Uterus (tissue), 2 donors: ENCODE data around the gene TAOK3.

ENCODE experiments used
- POLR2A ChIP-seq, 2 donors: fragments of 450-650 bp; IDR thresholded peaks; one replicate each; pipeline ENCODE4 v1.6.1; 2016; ENCODE audit warnings: antibody characterized with exemption in 2 of 2, mild to moderate bottlenecking in 1 of 2, moderate library complexity in 1 of 2
- TF ChIP-seq, protein P1 (sequence below), 4 experiments: fragments of 200-600 bp in 2 of 4; fragments of 450-650 bp in 2 of 4; sonication (generic) in 2 of 4; IDR thresholded peaks; one replicate each; pipeline ENCODE4 v1.5.1; 2016 to 2019; ENCODE audit warnings: antibody characterized with exemption in 4 of 4, mild to moderate bottlenecking in 2 of 4, moderate library complexity in 1 of 4

- TF ChIP-seq, protein P1, sequence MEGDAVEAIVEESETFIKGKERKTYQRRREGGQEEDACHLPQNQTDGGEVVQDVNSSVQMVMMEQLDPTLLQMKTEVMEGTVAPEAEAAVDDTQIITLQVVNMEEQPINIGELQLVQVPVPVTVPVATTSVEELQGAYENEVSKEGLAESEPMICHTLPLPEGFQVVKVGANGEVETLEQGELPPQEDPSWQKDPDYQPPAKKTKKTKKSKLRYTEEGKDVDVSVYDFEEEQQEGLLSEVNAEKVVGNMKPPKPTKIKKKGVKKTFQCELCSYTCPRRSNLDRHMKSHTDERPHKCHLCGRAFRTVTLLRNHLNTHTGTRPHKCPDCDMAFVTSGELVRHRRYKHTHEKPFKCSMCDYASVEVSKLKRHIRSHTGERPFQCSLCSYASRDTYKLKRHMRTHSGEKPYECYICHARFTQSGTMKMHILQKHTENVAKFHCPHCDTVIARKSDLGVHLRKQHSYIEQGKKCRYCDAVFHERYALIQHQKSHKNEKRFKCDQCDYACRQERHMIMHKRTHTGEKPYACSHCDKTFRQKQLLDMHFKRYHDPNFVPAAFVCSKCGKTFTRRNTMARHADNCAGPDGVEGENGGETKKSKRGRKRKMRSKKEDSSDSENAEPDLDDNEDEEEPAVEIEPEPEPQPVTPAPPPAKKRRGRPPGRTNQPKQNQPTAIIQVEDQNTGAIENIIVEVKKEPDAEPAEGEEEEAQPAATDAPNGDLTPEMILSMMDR (IDR thresholded peaks at IDR 0.05): no peak
- TF ChIP-seq POLR2A (IDR thresholded peaks at IDR 0.05): no peak
These were observed 196.8 kb downstream of the TAOK3 start for GRCh38 chr12:118175823-118176447.
